HS-5 (cell line): ENCODE results near the gene RIMS4.
A peak's percentile ranks its signal among the peaks of the same experiment; 100 is the strongest.

Experiments
- DNase-seq: peaks from one replicate; pipeline ENCODE4 v3.0.0-alpha.2; 2012; ENCODE audit warnings: low read depth

Gene RIMS4

GRCh38 chr20:44739942-44740341, 70.4 kb downstream of the RIMS4 start:
- no peak for DNase-seq

GRCh38 chr20:44738813-44739477, 71.4 kb downstream of the RIMS4 start:
- no peak for DNase-seq

- no peak for DNase-seq
Observed at GRCh38 chr20:44737116-44737515, 73.2 kb downstream of the RIMS4 start.

- DNase-seq: peak; percentile 64
Observed at GRCh38 chr20:44736170-44737021, 74.0 kb downstream of the RIMS4 start.

- no peak for DNase-seq
Observed at GRCh38 chr20:44735816-44736169, 74.6 kb downstream of the RIMS4 start.

GRCh38 chr20:44734938-44735337, 75.4 kb downstream of the RIMS4 start:
- DNase-seq: peak; percentile 89

- no peak for DNase-seq
Observed at GRCh38 chr20:44733341-44734069, 76.8 kb downstream of the RIMS4 start.

- no peak for DNase-seq
Observed at GRCh38 chr20:44732327-44732726, 78.0 kb downstream of the RIMS4 start.

GRCh38 chr20:44731657-44732056, 78.7 kb downstream of the RIMS4 start:
- no peak for DNase-seq

GRCh38 chr20:44730441-44730840, 79.9 kb downstream of the RIMS4 start:
- peak; percentile 99 for DNase-seq

- DNase-seq: peak; percentile 96
Observed at GRCh38 chr20:44728801-44729443, 81.4 kb downstream of the RIMS4 start.

- DNase-seq: no peak
Observed at GRCh38 chr20:44727651-44728050, 82.7 kb downstream of the RIMS4 start.

- no peak for DNase-seq
Observed at GRCh38 chr20:44727039-44727438, 83.3 kb downstream of the RIMS4 start.

- no peak for DNase-seq
Observed at GRCh38 chr20:44725837-44726236, 84.5 kb downstream of the RIMS4 start.

GRCh38 chr20:44724423-44725091, 85.8 kb downstream of the RIMS4 start:
- no peak for DNase-seq

GRCh38 chr20:44723798-44724362, 86.5 kb downstream of the RIMS4 start:
- DNase-seq: no peak

GRCh38 chr20:44723391-44723790, 87.0 kb downstream of the RIMS4 start:
- no peak for DNase-seq

- no peak for DNase-seq
Observed at GRCh38 chr20:44722990-44723389, 87.4 kb downstream of the RIMS4 start.

GRCh38 chr20:44721785-44722054, 88.6 kb downstream of the RIMS4 start:
- no peak for DNase-seq

GRCh38 chr20:44720997-44721784, 89.2 kb downstream of the RIMS4 start:
- DNase-seq: peak; percentile 94

- peak; percentile 92 for DNase-seq
Observed at GRCh38 chr20:44720621-44720996, 89.7 kb downstream of the RIMS4 start.
